HG03439 (cell line): ENCODE results near the gene SFT2D3.
A peak's percentile ranks its signal among the peaks of the same experiment; 100 is the strongest.

Experiments used
- ATAC-seq: cut with Tn5 transposase; IDR thresholded peaks from one replicate; pipeline ENCODE4 v1.9.1; 2021; ENCODE audit warnings: mild to moderate bottlenecking, moderate library complexity; ENCODE audit not compliant: unreplicated experiment

Gene SFT2D3

GRCh38 chr2:127681288-127681804, 20.0 kb upstream of the SFT2D3 start:
- no peak for ATAC-seq

GRCh38 chr2:127681976-127682857, 19.1 kb upstream of the SFT2D3 start:
- no peak for ATAC-seq

- ATAC-seq = no peak
Observed at GRCh38 chr2:127683056-127683455, 18.2 kb upstream of the SFT2D3 start.

GRCh38 chr2:127683757-127684156, 17.5 kb upstream of the SFT2D3 start:
- ATAC-seq = no peak

- ATAC-seq = no peak
Observed at GRCh38 chr2:127685410-127686080, 15.8 kb upstream of the SFT2D3 start.

GRCh38 chr2:127688405-127688804, 12.9 kb upstream of the SFT2D3 start:
- ATAC-seq = no peak

- no peak for ATAC-seq
Observed at GRCh38 chr2:127690696-127691095, 10.6 kb upstream of the SFT2D3 start.

GRCh38 chr2:127694986-127695385, 6.3 kb upstream of the SFT2D3 start:
- no peak for ATAC-seq

- ATAC-seq = no peak
Observed at GRCh38 chr2:127695491-127696472, 5.5 kb upstream of the SFT2D3 start.

GRCh38 chr2:127697482-127698180, 3.7 kb upstream of the SFT2D3 start:
- ATAC-seq = no peak

- no peak for ATAC-seq
Observed at GRCh38 chr2:127698553-127699355, 2.5 kb upstream of the SFT2D3 start.

- peak; percentile 61 for ATAC-seq
Observed at GRCh38 chr2:127700527-127701192, 637 bp upstream of the SFT2D3 start.

- ATAC-seq = peak; percentile 36
Observed at GRCh38 chr2:127701651-127702394, 526 bp downstream of the SFT2D3 start.

GRCh38 chr2:127702395-127703009, 1.2 kb downstream of the SFT2D3 start:
- no peak for ATAC-seq

- no peak for ATAC-seq
Observed at GRCh38 chr2:127703282-127703681, 2.0 kb downstream of the SFT2D3 start.

- no peak for ATAC-seq
Observed at GRCh38 chr2:127704641-127705390, 3.5 kb downstream of the SFT2D3 start.
